OCI-LY1 (cell line): ENCODE data around the gene NR2F6.

Experiments used
- H2AFZ ChIP-seq: fragments of 200-600 bp; sonication (generic), shearing (Covaris generic); 2 replicates; pipeline ENCODE4 v1.6.0; 2014; ENCODE audit warnings: antibody characterized with exemption, mild to moderate bottlenecking, low read length
- H3F3A ChIP-seq: fragments of 200-600 bp; sonication (generic), shearing (Covaris generic); 2 replicates; pipeline ENCODE4 v1.6.0; 2014; ENCODE audit warnings: mild to moderate bottlenecking, antibody characterized with exemption, low read length, moderate library complexity; ENCODE audit not compliant: insufficient read depth
- H3K27ac ChIP-seq: fragments of 200-600 bp; sonication (generic); 2 replicates; pipeline ENCODE4 v1.5.1; 2014; ENCODE audit warnings: low read length, mixed run types, mild to moderate bottlenecking, low read depth; ENCODE audit not compliant: poor library complexity, severe bottlenecking
- H3K27me3 ChIP-seq: fragments of 200-600 bp; sonication (generic); 2 replicates; pipeline ENCODE4 v1.6.0; 2014; ENCODE audit warnings: antibody characterized with exemption, mild to moderate bottlenecking, low read length, moderate library complexity; ENCODE audit not compliant: insufficient read depth
- H3K36me3 ChIP-seq: fragments of 200-600 bp; sonication (generic); 2 replicates; pipeline ENCODE4 v1.6.1; 2014; ENCODE audit warnings: mild to moderate bottlenecking, antibody characterized with exemption, low read length, moderate library complexity, mixed read lengths; ENCODE audit not compliant: insufficient read depth
- H3K4me1 ChIP-seq: fragments of 200-600 bp; sonication (generic); 2 replicates; pipeline ENCODE4 v1.5.1; 2014; ENCODE audit warnings: mild to moderate bottlenecking, low read length, moderate library complexity; ENCODE audit not compliant: insufficient read depth, severe bottlenecking
- H3K4me2 ChIP-seq: fragments of 200-600 bp; sonication (generic), shearing (Covaris generic); 2 replicates; pipeline ENCODE4 v1.6.1; 2014; ENCODE audit warnings: low read length
- H3K4me3 ChIP-seq: fragments of 200-600 bp; sonication (generic); 2 replicates; pipeline ENCODE4 v1.5.1; 2014; ENCODE audit warnings: low read length, low read depth, mild to moderate bottlenecking, mixed read lengths; ENCODE audit not compliant: poor library complexity, severe bottlenecking
- H3K79me2 ChIP-seq: fragments of 200-600 bp; shearing (Covaris generic); 2 replicates; pipeline ENCODE4 v1.6.1; 2016; ENCODE audit warnings: mixed run types, low read length, mixed read lengths; ENCODE audit not compliant: insufficient read depth
- H3K9ac ChIP-seq: fragments of 200-600 bp; sonication (generic), shearing (Covaris generic); 2 replicates; pipeline ENCODE4 v1.6.1; 2014; ENCODE audit warnings: mild to moderate bottlenecking, low read length, mixed read lengths
- H3K9me2 ChIP-seq: fragments of 200-600 bp; sonication (generic), shearing (Covaris generic); 2 replicates; pipeline ENCODE4 v1.6.1; 2014; ENCODE audit warnings: low read depth, mild to moderate bottlenecking, low read length, mixed read lengths
- H3K9me3 ChIP-seq: fragments of 200-600 bp; shearing (Covaris generic); 2 replicates; pipeline ENCODE4 v1.6.1; 2014; ENCODE audit warnings: low read length, mixed read lengths
- H4K20me1 ChIP-seq: fragments of 200-600 bp; sonication (generic), shearing (Covaris generic); 2 replicates; pipeline ENCODE4 v1.6.0; 2016; ENCODE audit warnings: mild to moderate bottlenecking, low read length; ENCODE audit not compliant: insufficient read depth
- CTCF ChIP-seq: fragments of 200-600 bp; sonication (generic), shearing (Covaris generic); IDR thresholded peaks from 2 replicates; pipeline ENCODE4 v1.5.1; 2017; ENCODE audit warnings: mild to moderate bottlenecking, antibody characterized with exemption, low read length, moderate library complexity, mixed read lengths
- EZH2 ChIP-seq: fragments of 200-600 bp; sonication (generic), shearing (Covaris generic); IDR thresholded peaks from 2 replicates; pipeline ENCODE4 v1.8.0; 2017; ENCODE audit warnings: borderline replicate concordance, mixed run types, mild to moderate bottlenecking, antibody characterized with exemption, low read length, moderate library complexity, mixed read lengths

The NR2F6 gene

GRCh38 chr19:17225053-17225452, 20.7 kb downstream of the NR2F6 start:
- H3K9ac ChIP-seq = no peak overlapping the region

GRCh38 chr19:17220207-17220758, 25.4 kb downstream of the NR2F6 start:
- H3K9ac ChIP-seq = no peak overlapping the region
- no peaks in the 10 kb centered on the region for H3F3A ChIP-seq
- no peak overlapping the region for H3K4me2 ChIP-seq
- H3K27me3 ChIP-seq = no peaks in the 10 kb centered on the region
- H2AFZ ChIP-seq = no peak overlapping the region
- H3K9me2 ChIP-seq = no peaks in the 10 kb centered on the region
- H4K20me1 ChIP-seq = no peaks in the 10 kb centered on the region
- TF ChIP-seq EZH2 = no peak
- no peak for TF ChIP-seq CTCF
- no peaks in the 10 kb centered on the region for H3K9me3 ChIP-seq
- H3K4me3 ChIP-seq = no peak overlapping the region
- peaks cover 23% of the 10 kb centered on the region for H3K36me3 ChIP-seq
- peaks cover 5% of the 10 kb centered on the region for H3K4me1 ChIP-seq
- H3K79me2 ChIP-seq = no peaks in the 10 kb centered on the region
- H3K27ac ChIP-seq = no peak overlapping the region

More at GRCh38 chr19:17225053-17225452, 20.7 kb downstream of the NR2F6 start:
- H3K27ac ChIP-seq = no peak overlapping the region
- no peak for TF ChIP-seq CTCF
- TF ChIP-seq EZH2 = no peak
- H3K4me2 ChIP-seq = no peak overlapping the region
- H2AFZ ChIP-seq = no peak overlapping the region
- H3K9me2 ChIP-seq = no peaks in the 10 kb centered on the region
- H3K9me3 ChIP-seq = no peaks in the 10 kb centered on the region
- H4K20me1 ChIP-seq = no peaks in the 10 kb centered on the region
- peaks cover 6% of the 10 kb centered on the region; the same call in 1 of the 2 replicates for H3K36me3 ChIP-seq
- H3K4me3 ChIP-seq = no peak overlapping the region
- no peaks in the 10 kb centered on the region for H3K79me2 ChIP-seq
- H3K27me3 ChIP-seq = no peaks in the 10 kb centered on the region
- no peaks in the 10 kb centered on the region for H3F3A ChIP-seq
- H3K4me1 ChIP-seq = peaks cover 21% of the 10 kb centered on the region

GRCh38 chr19:17219286-17219685, 26.4 kb downstream of the NR2F6 start:
- TF ChIP-seq CTCF (no peak), EZH2 (no peak)
- Histone ChIP-seq H3K4me3 (no peak overlapping the region), H3F3A (no peaks in the 10 kb centered on the region), H3K9me3 (no peaks in the 10 kb centered on the region), H3K4me2 (no peak overlapping the region), H3K27me3 (no peaks in the 10 kb centered on the region), H3K9ac (no peak overlapping the region), H3K36me3 (peaks cover 23% of the 10 kb centered on the region), H3K4me1 (peaks cover 13% of the 10 kb centered on the region), H3K9me2 (no peaks in the 10 kb centered on the region), H3K79me2 (no peaks in the 10 kb centered on the region), H4K20me1 (no peaks in the 10 kb centered on the region), H3K27ac (no peak overlapping the region), H2AFZ (no peak overlapping the region)
